Lung (tissue), 12 donors: ENCODE data around the gene CCDC126. TPM values are rescaled to one million over a fixed set of nuclear protein-coding genes. Genes with fewer than 3 reads are reported as not detected.
A peak's percentile ranks its signal among the peaks of the same experiment; 100 is the strongest.

Experiments
- ATAC-seq: fragments of 200-7000 bp; cut with Tn5 transposase; one replicate; pipeline ENCODE4 v1.9.1; 2020; ENCODE audit warnings: moderate number of reproducible peaks; ENCODE audit not compliant: insufficient read depth, low FRiP score
- DNase-seq, 3 donors: peaks; one replicate each; pipeline ENCODE4 v3.0.0-alpha.2; 2013 to 2017
- H3K27ac ChIP-seq, 2 donors: one replicate each; pipeline ENCODE4 v1.5.1; 2013; ENCODE audit warnings: mild to moderate bottlenecking in 2 of 2, moderate library complexity in 2 of 2, control low read depth in 1 of 2, inconsistent platforms in 1 of 2, low read depth in 1 of 2, low read length in 1 of 2
- H3K27me3 ChIP-seq, 3 donors: one replicate each; pipeline ENCODE4 v1.5.1; 2013; ENCODE audit warnings: low read length in 2 of 3; ENCODE audit not compliant: control insufficient read depth in 3 of 3, insufficient read depth in 3 of 3
- H3K36me3 ChIP-seq, 4 donors: one replicate each; pipeline ENCODE4 v1.5.1; 2013; ENCODE audit warnings: low read length in 4 of 4, mild to moderate bottlenecking in 1 of 4, moderate library complexity in 1 of 4; ENCODE audit not compliant: control insufficient read depth in 4 of 4, insufficient read depth in 4 of 4
- H3K4me1 ChIP-seq, 5 donors: one replicate each; pipeline ENCODE4 v1.5.1; 2013; ENCODE audit warnings: low read length in 5 of 5, mild to moderate bottlenecking in 2 of 5, moderate library complexity in 1 of 5; ENCODE audit not compliant: control insufficient read depth in 5 of 5, insufficient read depth in 5 of 5
- H3K4me3 ChIP-seq: one replicate; pipeline ENCODE4 v1.5.1; 2013; ENCODE audit warnings: mild to moderate bottlenecking, control low read depth, moderate library complexity
- H3K9ac ChIP-seq, 2 donors: one replicate each; pipeline ENCODE4 v1.5.1; 2013; ENCODE audit warnings: low read length in 2 of 2, control low read depth in 1 of 2; ENCODE audit not compliant: insufficient read depth in 1 of 2
- H3K9me3 ChIP-seq, 4 donors: one replicate each; pipeline ENCODE4 v1.5.1; 2013; ENCODE audit warnings: low read length in 3 of 4, mild to moderate bottlenecking in 1 of 4, moderate library complexity in 1 of 4; ENCODE audit not compliant: control insufficient read depth in 4 of 4, insufficient read depth in 3 of 4
- CTCF ChIP-seq: IDR thresholded peaks from 2 replicates; pipeline ENCODE4 v1.5.1; 2012; ENCODE audit warnings: mild to moderate bottlenecking; ENCODE audit errors: control extremely low read depth, extremely low read depth
- WGBS, 2 donors: extraction: QIAGEN DNeasy Blood & Tissue Kit; methylation state at CpG; one replicate each; pipeline ENCODE4 v1.1.7; 2013; 5-methylcytosine and 5-hydroxymethylcytosine counted together
- polyA plus RNA-seq, 2 donors: library from polyadenylated mRNA; stranded (reverse); fragments of 200-250 nt; gene quantifications; one replicate each; pipeline ENCODE4 v1.2.1, GENCODE V29; 2013
- total RNA-seq, 2 donors: library from RNA; depleted of rRNA in 1 of 2; stranded (reverse); fragments of >200 nt in 1 of 2; gene quantifications; one replicate each; pipeline ENCODE4 v1.2.1, GENCODE V29; 2014 to 2021
- donor health status: control.
- donor health status: control.
- donor health status: Bipolar disorder and iron deficiency.
- donor health status: healthy.
- donor health status: DM: yes; HTN: yes; CAD: no.

Gene CCDC126
- total and polyA plus RNA-seq, 4 donors = 4.1 to 21.9 (median 10.0) TPM

DNA sequence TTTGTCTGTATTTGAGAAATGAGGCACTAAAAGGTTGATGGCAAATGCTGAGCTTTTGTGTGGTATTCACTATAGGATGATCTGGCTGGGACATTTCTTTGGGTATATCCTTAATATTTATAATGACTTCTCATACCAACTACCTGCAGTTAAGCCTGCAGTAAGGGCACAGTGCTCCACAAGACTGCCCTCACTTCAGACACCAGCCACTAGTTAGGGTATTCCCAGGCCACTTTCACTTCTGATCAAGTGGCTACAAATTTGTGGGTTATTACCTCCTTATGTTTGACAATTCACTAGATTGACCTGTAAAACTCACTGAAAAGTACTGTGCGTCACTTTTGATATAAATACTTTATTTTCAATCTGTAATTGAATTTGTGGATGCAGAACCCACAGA, 20.3 kb downstream of the CCDC126 start:
- Histone ChIP-seq H3K4me3 (no peak overlapping the region), H3K27ac (no peak overlapping the region), H3K4me1 (peaks cover 0 to 6% (median 0%) of the 10 kb centered on the region in 5 donors), H3K27me3 (no peaks in the 10 kb centered on the region), H3K9me3 (peaks cover 0 to 3% (median under 1%) of the 10 kb centered on the region in 4 donors), H3K36me3 (peaks cover 3 to 14% (median 6%) of the 10 kb centered on the region in 4 donors), H3K9ac (no peak overlapping the region)
- 92 to 100% methylated on average over 1 of the region's 1 CpG for WGBS, 2 donors
- ATAC-seq (no peak), DNase-seq (no peak)
- no peak for TF ChIP-seq CTCF

GRCh38 chr7:23618241-23618640, 21.1 kb downstream of the CCDC126 start:
- no peaks in the 10 kb centered on the region for H3K27me3 ChIP-seq
- DNase-seq (no peak), ATAC-seq (no peak)
- no peak for TF ChIP-seq CTCF
- H3K27ac ChIP-seq = no peak overlapping the region
- H3K4me1 ChIP-seq = peaks cover 0 to 6% (median 0%) of the 10 kb centered on the region in 5 donors
- peaks cover 0 to 14% (median 6%) of the 10 kb centered on the region in 4 donors for H3K36me3 ChIP-seq
- H3K9me3 ChIP-seq = peaks cover 0 to 3% (median under 1%) of the 10 kb centered on the region in 4 donors
- no peak overlapping the region for H3K4me3 ChIP-seq
- 90 to 94% methylated on average over 3 of the region's 3 CpGs for WGBS, 2 donors
- H3K9ac ChIP-seq = no peak overlapping the region

GRCh38 chr7:23619141-23619540, 22.0 kb downstream of the CCDC126 start:
- no peak overlapping the region for H3K27ac ChIP-seq
- H3K36me3 ChIP-seq = peaks cover 0 to 14% (median 6%) of the 10 kb centered on the region in 4 donors
- ATAC-seq (no peak), DNase-seq (no peak)
- H3K4me1 ChIP-seq = peaks cover 0 to 6% (median 0%) of the 10 kb centered on the region in 5 donors
- no peak overlapping the region for H3K9ac ChIP-seq
- H3K9me3 ChIP-seq = peaks cover 0 to 3% (median under 1%) of the 10 kb centered on the region in 4 donors
- TF ChIP-seq CTCF = no peak
- no peaks in the 10 kb centered on the region for H3K27me3 ChIP-seq
- WGBS, 2 donors = 97% methylated on average over 4 of the region's 4 CpGs
- H3K4me3 ChIP-seq = no peak overlapping the region

DNA sequence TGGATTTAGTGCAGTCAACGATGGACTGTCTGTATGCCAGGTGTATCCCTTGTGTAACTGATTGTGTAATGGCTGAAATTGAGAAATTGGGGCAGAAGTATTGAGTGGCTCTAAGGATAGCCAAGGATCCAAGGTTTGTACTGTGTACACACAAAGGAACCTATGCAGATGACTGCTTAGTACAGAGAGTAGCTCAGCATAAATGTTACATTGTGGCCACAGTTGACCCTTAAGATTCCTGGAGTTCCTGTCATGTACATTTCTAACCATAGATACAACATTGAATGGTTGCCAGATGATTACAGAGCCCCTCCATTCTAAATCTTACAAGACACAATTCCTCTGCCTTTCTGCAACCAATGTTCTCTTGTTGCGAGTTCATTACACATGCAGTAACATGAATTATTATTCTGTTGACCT, 25.3 kb downstream of the CCDC126 start:
- no peaks in the 10 kb centered on the region for H3K4me1 ChIP-seq
- peaks cover 0 to 12% (median 4%) of the 10 kb centered on the region in 4 donors for H3K36me3 ChIP-seq
- ATAC-seq (peak; percentile 53), DNase-seq (no peak)
- no peaks in the 10 kb centered on the region for H3K27me3 ChIP-seq
- TF ChIP-seq CTCF = no peak
- H3K9me3 ChIP-seq = peaks cover 0 to 3% (median under 1%) of the 10 kb centered on the region in 4 donors
- no peak overlapping the region for H3K9ac ChIP-seq
- 65 to 68% methylated on average over 2 of the region's 2 CpGs for WGBS, 2 donors
- H3K4me3 ChIP-seq = no peak overlapping the region
- H3K27ac ChIP-seq = no peak overlapping the region
